HuH-7 (cell line): ENCODE results near the gene CPEB2.

Experiments used
- DNase-seq: peaks from one replicate; pipeline ENCODE4 v3.0.0; 2011; ENCODE audit warnings: low spot score

The CPEB2 gene

DNA sequence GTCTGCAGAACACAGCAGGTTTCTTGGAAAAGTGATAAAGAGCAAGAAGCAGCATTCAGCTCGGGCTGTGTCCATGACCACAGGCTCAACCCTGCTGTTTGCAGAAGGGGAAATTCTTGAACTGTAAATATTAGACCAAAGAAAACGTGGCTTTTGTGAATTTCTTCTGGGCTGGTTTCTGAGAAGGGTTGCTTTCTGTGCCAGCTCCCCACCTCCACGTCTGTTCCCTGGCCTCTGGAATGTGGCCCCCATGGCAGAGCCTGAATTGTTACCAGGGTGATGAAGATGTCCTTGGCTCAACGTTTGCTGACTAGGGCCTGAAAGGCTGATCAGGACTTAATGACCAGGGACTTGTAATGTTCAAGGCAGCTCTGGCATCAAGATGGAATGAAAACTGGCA, 116.0 kb downstream of the CPEB2 start:
- DNase-seq: no peak
